K562 (cell line): Measurements from ENCODE around the gene KEL.

Experiments used
- CBX5 ChIP-seq: IDR thresholded peaks from 2 replicates; pipeline ENCODE4 v1.6.1; 2014; ENCODE audit warnings: low read depth, borderline replicate concordance
- FOXK2 ChIP-seq, 2 experiments: fragments of 450-650 bp; IDR thresholded peaks in 1 of 2; conservative IDR thresholded peaks in 1 of 2; 2 replicates each; pipeline ENCODE4 v1.6.1; 2016; ENCODE audit warnings: low read depth in 2 of 2, mild to moderate bottlenecking in 1 of 2
- FOXO4 ChIP-seq: fragments of 450-650 bp; formaldehyde crosslinking; IDR thresholded peaks from 2 replicates; pipeline ENCODE4 v1.4.0; 2020; ENCODE audit warnings: mild to moderate bottlenecking, moderate library complexity
- SMARCA4 ChIP-seq: fragments of 450-650 bp; IDR thresholded peaks from 2 replicates; pipeline ENCODE4 v1.6.1; 2016
- ZBTB7A ChIP-seq: IDR thresholded peaks from 2 replicates; pipeline ENCODE4 v1.6.1; 2011; ENCODE audit warnings: low read depth, mild to moderate bottlenecking, low read length, moderate library complexity, borderline replicate concordance; ENCODE audit not compliant: control insufficient read depth
- ZC3H4 ChIP-seq: sonication (generic); formaldehyde crosslinking; IDR thresholded peaks from 2 replicates; pipeline ENCODE4 v1.9.0; 2021; ENCODE audit warnings: missing genetic modification reagents, borderline replicate concordance
- TF ChIP-seq, protein P1 (sequence below): fragments of 250-450 bp; sonication (Bioruptor Pico); IDR thresholded peaks from 2 replicates; pipeline ENCODE4 v1.5.0; 2021; ENCODE audit warnings: mild to moderate bottlenecking, borderline replicate concordance

DNA sequence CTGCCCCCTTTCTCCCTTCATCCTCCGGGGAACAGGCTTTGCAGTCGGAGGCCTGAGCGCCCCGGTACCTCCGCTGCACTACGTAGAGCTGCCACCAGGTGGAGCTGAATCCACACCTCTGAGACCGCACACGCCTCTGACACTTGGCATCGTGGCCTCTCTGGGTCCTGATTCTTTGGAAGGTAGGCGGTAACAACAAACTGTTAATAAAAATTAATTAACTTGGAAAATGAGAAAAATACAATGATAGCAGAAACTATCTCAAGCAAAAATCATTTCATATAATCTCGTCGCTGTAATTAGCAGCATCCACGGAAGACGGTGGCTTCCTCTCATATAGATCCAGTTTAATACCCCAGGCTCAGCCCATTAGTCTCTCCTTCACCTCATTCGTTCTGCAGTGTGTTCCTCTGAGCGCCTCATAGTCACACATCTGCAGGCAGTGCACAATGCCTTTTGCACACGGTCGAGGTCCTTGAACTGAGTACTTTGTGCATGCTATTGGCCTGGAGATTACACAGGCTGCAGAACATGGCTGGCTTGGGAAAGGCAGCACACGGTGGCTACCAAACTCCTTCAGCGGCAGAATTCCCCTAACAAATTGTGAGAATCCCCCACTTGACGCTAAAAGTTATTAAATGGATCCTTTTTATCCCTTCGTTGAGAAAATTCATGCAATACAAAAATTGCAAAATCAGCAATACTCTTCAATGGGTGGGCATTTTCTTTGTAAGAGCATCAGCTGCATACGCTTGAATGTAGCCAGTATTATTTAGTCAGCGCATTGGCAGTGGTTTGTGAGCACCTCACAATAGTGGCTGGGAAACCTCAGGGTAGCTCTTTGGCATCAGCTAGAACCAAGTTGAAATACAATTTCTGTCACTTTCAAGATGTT is 46.1 kb upstream of the KEL start:
- TF ChIP-seq FOXO4 (CRISPR knock-in tag): no peak
- no peak for TF ChIP-seq SMARCA4
- TF ChIP-seq ZBTB7A: no peak
- TF ChIP-seq CBX5: no peak
- TF ChIP-seq FOXK2 (conservative IDR thresholded peaks at IDR 0.05 in 1 of 2, IDR thresholded peaks at IDR 0.05 in 1 of 2; ENCODE audit: low read depth in 2 of 2): no peak
- no peak for TF ChIP-seq ZC3H4 (CRISPR knock-in tag)
- TF ChIP-seq, protein P1, sequence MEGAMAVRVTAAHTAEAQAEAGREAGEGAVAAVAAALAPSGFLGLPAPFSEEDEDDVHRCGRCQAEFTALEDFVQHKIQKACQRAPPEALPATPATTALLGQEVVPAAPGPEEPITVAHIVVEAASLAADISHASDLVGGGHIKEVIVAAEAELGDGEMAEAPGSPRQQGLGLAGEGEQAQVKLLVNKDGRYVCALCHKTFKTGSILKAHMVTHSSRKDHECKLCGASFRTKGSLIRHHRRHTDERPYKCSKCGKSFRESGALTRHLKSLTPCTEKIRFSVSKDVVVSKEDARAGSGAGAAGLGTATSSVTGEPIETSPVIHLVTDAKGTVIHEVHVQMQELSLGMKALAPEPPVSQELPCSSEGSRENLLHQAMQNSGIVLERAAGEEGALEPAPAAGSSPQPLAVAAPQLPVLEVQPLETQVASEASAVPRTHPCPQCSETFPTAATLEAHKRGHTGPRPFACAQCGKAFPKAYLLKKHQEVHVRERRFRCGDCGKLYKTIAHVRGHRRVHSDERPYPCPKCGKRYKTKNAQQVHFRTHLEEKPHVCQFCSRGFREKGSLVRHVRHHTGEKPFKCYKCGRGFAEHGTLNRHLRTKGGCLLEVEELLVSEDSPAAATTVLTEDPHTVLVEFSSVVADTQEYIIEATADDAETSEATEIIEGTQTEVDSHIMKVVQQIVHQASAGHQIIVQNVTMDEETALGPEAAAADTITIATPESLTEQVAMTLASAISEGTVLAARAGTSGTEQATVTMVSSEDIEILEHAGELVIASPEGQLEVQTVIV: no peak
